ENCODE data around the gene TCP11L2.

DNA sequence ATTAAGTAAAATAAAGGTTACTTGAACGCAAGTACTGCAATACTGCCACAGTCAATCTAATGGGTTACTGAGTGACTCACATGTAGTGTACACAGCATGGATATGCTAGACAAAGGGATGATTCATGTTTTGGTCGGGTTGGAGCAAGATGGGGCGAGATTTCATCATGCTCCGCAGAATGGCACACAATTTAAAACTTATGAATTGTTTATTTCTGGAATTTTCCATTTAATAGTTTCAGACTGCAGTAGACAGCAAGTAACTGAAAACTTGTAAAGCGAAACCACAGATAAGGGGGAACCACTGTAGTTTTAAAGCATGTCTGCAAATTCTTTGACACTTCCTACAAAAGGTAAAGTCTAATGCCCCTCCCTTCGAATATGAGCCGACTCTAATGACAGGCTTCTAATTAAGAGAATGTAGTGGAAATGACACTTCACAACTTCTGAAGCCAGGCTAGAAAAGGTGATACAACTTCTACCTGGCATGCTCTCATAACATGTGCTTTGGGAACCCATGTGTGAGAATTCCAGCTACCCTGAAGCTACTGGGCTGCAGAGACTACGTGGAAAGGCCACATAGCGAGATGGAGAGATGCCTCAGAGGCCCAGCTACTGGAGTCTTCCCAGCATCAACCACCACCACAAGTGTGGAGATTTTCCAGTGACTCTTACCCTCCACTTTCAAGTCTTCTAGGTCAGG, 13.9 kb upstream of the TCP11L2 start:
- TF ChIP-seq EZH2 (IDR thresholded peaks at IDR 0.05; ENCODE audit: insufficient read depth, poor library complexity, severe bottlenecking) (no peak), EZH2phosphoT487 (IDR thresholded peaks at IDR 0.05; ENCODE audit: insufficient read depth, low read depth) (no peak)
